IMR-90 (cell line): ENCODE data around the gene CMIP. TPM values are rescaled to one million over a fixed set of nuclear protein-coding genes. Genes with fewer than 3 reads are reported as not detected.
A peak's percentile ranks its signal among the peaks of the same experiment; 100 is the strongest.

ENCODE experiments used
- ATAC-seq: fragments of 200-7000 bp; cut with Tn5 transposase; 2 replicates; pipeline ENCODE4 v1.9.1; 2020; ENCODE audit warnings: low read depth, mild to moderate bottlenecking, moderate library complexity
- BruUV-seq: library from RNA; stranded (reverse); fragments of 400-500 nt; replicated peaks from 2 replicates; lab custom pipeline; 2021; lab: Mats Ljungman, UMichigan
- CTCF ChIA-PET: fragments of 300-600 bp; formaldehyde crosslinking; extraction: SDS; loops from one replicate; lab custom pipeline; 2021; ENCODE audit warnings: antibody characterized with exemption; lab: Yijun Ruan, JAX
- POLR2A ChIA-PET: fragments of 300-600 bp; sonication (Branson Sonifier 250); formaldehyde crosslinking; loops from one replicate; lab custom pipeline; 2022; ENCODE audit warnings: antibody characterized with exemption; ENCODE audit not compliant: unreplicated experiment; lab: Charles Lee
- DNase-seq: peaks from one replicate; pipeline ENCODE4 v3.0.0; 2013
- H2AFZ ChIP-seq: replicated peaks from 2 replicates; pipeline ENCODE3; 2013; ENCODE audit warnings: low read length, mild to moderate bottlenecking; ENCODE audit not compliant: poor library complexity
- H2AK5ac ChIP-seq: 2 replicates; pipeline ENCODE4 v1.6.1; 2013; ENCODE audit warnings: low read depth, low read length, inconsistent platforms
- H2AK9ac ChIP-seq: replicated peaks from 2 replicates; pipeline ENCODE3; 2013; ENCODE audit warnings: mild to moderate bottlenecking, low read depth, low read length, moderate library complexity; ENCODE audit not compliant: poor library complexity
- H2BK120ac ChIP-seq: 2 replicates; pipeline ENCODE4 v1.6.1; 2013; ENCODE audit warnings: low read depth, low read length, inconsistent platforms
- H2BK15ac ChIP-seq: 3 replicates; pipeline ENCODE4 v1.6.1; 2013; ENCODE audit warnings: low read depth, low read length, inconsistent platforms
- H2BK20ac ChIP-seq: 2 replicates; pipeline ENCODE4 v1.6.1; 2013; ENCODE audit warnings: low read depth, mild to moderate bottlenecking, inconsistent platforms, low read length, moderate library complexity
- H2BK5ac ChIP-seq: 2 replicates; pipeline ENCODE4 v1.6.1; 2013; ENCODE audit warnings: mild to moderate bottlenecking, low read depth, low read length, inconsistent platforms; ENCODE audit not compliant: poor library complexity, severe bottlenecking
- H3K14ac ChIP-seq: replicated peaks from 2 replicates; pipeline ENCODE4 v1.6.1; 2013; ENCODE audit warnings: low read depth, low read length, inconsistent platforms
- H3K18ac ChIP-seq: 2 replicates; pipeline ENCODE4 v1.6.1; 2013; ENCODE audit warnings: low read depth, low read length, control low read depth
- H3K23ac ChIP-seq: 2 replicates; pipeline ENCODE4 v1.6.1; 2013; ENCODE audit warnings: low read depth, low read length, inconsistent platforms
- H3K27ac ChIP-seq: 2 replicates; pipeline ENCODE4 v1.5.1; 2013; ENCODE audit warnings: mild to moderate bottlenecking, control low read depth, low read length; ENCODE audit not compliant: insufficient read depth
- H3K27me3 ChIP-seq: 2 replicates; pipeline ENCODE4 v1.6.1; 2013; ENCODE audit warnings: low read length; ENCODE audit not compliant: control insufficient read depth, insufficient read depth
- H3K36me3 ChIP-seq: 2 replicates; pipeline ENCODE4 v1.6.1; 2013; ENCODE audit warnings: low read length, mixed read lengths; ENCODE audit not compliant: control insufficient read depth, insufficient read depth
- H3K4ac ChIP-seq: 2 replicates; pipeline ENCODE4 v1.6.1; 2013; ENCODE audit warnings: low read depth, low read length, inconsistent platforms
- H3K4me1 ChIP-seq: 2 replicates; pipeline ENCODE4 v1.6.1; 2013; ENCODE audit warnings: low read length, mixed read lengths; ENCODE audit not compliant: control insufficient read depth, insufficient read depth
- H3K4me2 ChIP-seq: 2 replicates; pipeline ENCODE4 v1.6.1; 2013; ENCODE audit warnings: low read depth, mild to moderate bottlenecking, control low read depth, low read length, moderate library complexity
- H3K4me3 ChIP-seq: 2 replicates; pipeline ENCODE4 v1.5.1; 2013; ENCODE audit warnings: low read depth, mild to moderate bottlenecking, control low read depth, low read length, moderate library complexity; ENCODE audit not compliant: insufficient read depth
- H3K56ac ChIP-seq: 2 replicates; pipeline ENCODE4 v1.6.1; 2013; ENCODE audit warnings: low read length, inconsistent platforms; ENCODE audit not compliant: insufficient read depth; ENCODE audit errors: extremely low read depth
- H3K79me1 ChIP-seq, 2 experiments: 2 replicates each; pipeline ENCODE4 v1.6.1; 2013; ENCODE audit warnings: low read length in 2 of 2, inconsistent platforms in 1 of 2, low read depth in 1 of 2
- H3K9ac ChIP-seq: 2 replicates; pipeline ENCODE4 v1.6.1; 2013; ENCODE audit warnings: low read depth, low read length, control low read depth
- H3K9me1 ChIP-seq: 2 replicates; pipeline ENCODE4 v1.6.1; 2013; ENCODE audit warnings: low read length, inconsistent platforms; ENCODE audit not compliant: insufficient read depth
- H3K9me3 ChIP-seq: 2 replicates; pipeline ENCODE4 v1.6.1; 2013; ENCODE audit warnings: low read length; ENCODE audit not compliant: control insufficient read depth, insufficient read depth
- H4K20me1 ChIP-seq: 2 replicates; pipeline ENCODE4 v1.6.1; 2013; ENCODE audit warnings: low read length, inconsistent platforms; ENCODE audit not compliant: insufficient read depth
- H4K5ac ChIP-seq: 2 replicates; pipeline ENCODE4 v1.6.1; 2013; ENCODE audit warnings: mild to moderate bottlenecking, low read depth, low read length, control low read depth
- H4K8ac ChIP-seq, 2 experiments: 2 replicates each; pipeline ENCODE4 v1.6.1; 2013; ENCODE audit warnings: low read depth in 2 of 2, low read length in 2 of 2, control low read depth in 1 of 2, inconsistent platforms in 1 of 2
- H4K91ac ChIP-seq: 2 replicates; pipeline ENCODE4 v1.6.1; 2013; ENCODE audit warnings: low read depth, low read length, inconsistent platforms; ENCODE audit not compliant: insufficient read depth
- BHLHE40 ChIP-seq: fragments of 150-350 bp; IDR thresholded peaks from 2 replicates; pipeline ENCODE4 v1.6.1; 2016; ENCODE audit warnings: mild to moderate bottlenecking, low read depth, low read length
- CEBPB ChIP-seq: IDR thresholded peaks from 2 replicates; pipeline ENCODE4 v1.6.1; 2012; ENCODE audit warnings: low read depth, low read length, improper control_type of control experiment
- CHD1 ChIP-seq: IDR thresholded peaks from 2 replicates; pipeline ENCODE4 v1.6.1; 2012; ENCODE audit warnings: low read depth, low read length, improper control_type of control experiment
- FOS ChIP-seq: fragments of 150-350 bp; IDR thresholded peaks from 2 replicates; pipeline ENCODE4 v1.6.1; 2016; ENCODE audit warnings: low read depth, low read length
- MAFK ChIP-seq: IDR thresholded peaks from 2 replicates; pipeline ENCODE4 v1.6.1; 2012; ENCODE audit warnings: low read depth, low read length, improper control_type of control experiment
- MAZ ChIP-seq: IDR thresholded peaks from 2 replicates; pipeline ENCODE4 v1.6.1; 2012; ENCODE audit warnings: low read depth, mild to moderate bottlenecking, low read length, improper control_type of control experiment, moderate library complexity, borderline replicate concordance
- MXI1 ChIP-seq: IDR thresholded peaks from 2 replicates; pipeline ENCODE4 v1.6.1; 2012; ENCODE audit warnings: low read depth, mild to moderate bottlenecking, low read length, moderate library complexity, borderline replicate concordance
- NFE2L2 ChIP-seq: fragments of 150-350 bp; IDR thresholded peaks from 2 replicates; pipeline ENCODE4 v1.6.1; 2016; ENCODE audit warnings: low read depth, mild to moderate bottlenecking, low read length
- POLR2A ChIP-seq: IDR thresholded peaks from 2 replicates; pipeline ENCODE4 v1.6.1; 2012; ENCODE audit warnings: mild to moderate bottlenecking, low read depth, low read length
- RAD21 ChIP-seq: IDR thresholded peaks from 2 replicates; pipeline ENCODE4 v1.6.1; 2012; ENCODE audit warnings: low read length, improper control_type of control experiment
- RCOR1 ChIP-seq: IDR thresholded peaks from 2 replicates; pipeline ENCODE4 v1.6.1; 2012; ENCODE audit warnings: mild to moderate bottlenecking, low read length, improper control_type of control experiment; ENCODE audit not compliant: insufficient replicate concordance
- RFX5 ChIP-seq: IDR thresholded peaks from 2 replicates; pipeline ENCODE4 v1.8.0; 2012; ENCODE audit warnings: low read depth, mild to moderate bottlenecking, low read length, moderate library complexity
- SMC3 ChIP-seq: fragments of 150-350 bp; IDR thresholded peaks from 2 replicates; pipeline ENCODE4 v1.6.1; 2016; ENCODE audit warnings: low read depth, mild to moderate bottlenecking, antibody characterized with exemption, low read length, moderate library complexity
- USF2 ChIP-seq: fragments of 150-350 bp; IDR thresholded peaks from 2 replicates; pipeline ENCODE4 v1.6.1; 2017; ENCODE audit warnings: mild to moderate bottlenecking, antibody characterized with exemption, low read length, low read depth
- WGBS, 2 experiments: methylation state at CpG; one replicate each; pipeline versions ENCODE4 v1.1.5 to v1.1.7; 2013; ENCODE audit warnings: missing lambda C conversion rate in 2 of 2; ENCODE audit not compliant: insufficient read length in 1 of 2; ENCODE audit errors: extremely low coverage in 2 of 2; 5-methylcytosine and 5-hydroxymethylcytosine counted together
- dilution Hi-C: fragments of 300-500 bp; cut with HindIII; formaldehyde crosslinking; loops from one replicate; pipeline ENCODE4 v1.14.3; 2018; ENCODE audit warnings: low sequenced_read_pairs; ENCODE audit not compliant: unreplicated experiment
- in situ Hi-C: fragments of 300-500 bp; cut with MboI; formaldehyde crosslinking; loops from 3 replicates; pipeline ENCODE4 v1.14.3; 2019; ENCODE audit warnings: low sequenced_read_pairs, inconsistent platforms, mixed read lengths
- intact Hi-C: fragments of 100-400 bp; cut with micrococcal nuclease; formaldehyde crosslinking; loops from 2 replicates; pipeline ENCODE4 v1.10.0; 2022
- polyA plus RNA-seq, 3 experiments: library from polyadenylated mRNA; depleted of rRNA; stranded (reverse); fragments of >200 nt; gene quantifications; 2 replicates each; pipeline ENCODE4 v1.2.3, GENCODE V29; 2012; ENCODE audit warnings: low replicate concordance in 1 of 3
- total RNA-seq: library from RNA; depleted of rRNA; stranded (reverse); fragments of >200 nt; gene quantifications from 2 replicates; pipeline ENCODE4 v1.2.3, GENCODE V29; 2012
- TF ChIP-seq, protein P1 (sequence below): conservative IDR thresholded peaks from 2 replicates; pipeline ENCODE4 v1.5.1; 2012; ENCODE audit warnings: mild to moderate bottlenecking, low read depth, low read length, improper control_type of control experiment
- TF ChIP-seq, protein P2 (sequence below): fragments of 150-350 bp; IDR thresholded peaks from 2 replicates; pipeline ENCODE4 v1.6.1; 2016; ENCODE audit warnings: low read depth, mild to moderate bottlenecking, low read length, moderate library complexity, borderline replicate concordance

CMIP gene
- total and polyA plus RNA-seq, 2 of the 4 experiments (the other 2 are of a cell fraction): 3.2 to 11.6 TPM

DNA sequence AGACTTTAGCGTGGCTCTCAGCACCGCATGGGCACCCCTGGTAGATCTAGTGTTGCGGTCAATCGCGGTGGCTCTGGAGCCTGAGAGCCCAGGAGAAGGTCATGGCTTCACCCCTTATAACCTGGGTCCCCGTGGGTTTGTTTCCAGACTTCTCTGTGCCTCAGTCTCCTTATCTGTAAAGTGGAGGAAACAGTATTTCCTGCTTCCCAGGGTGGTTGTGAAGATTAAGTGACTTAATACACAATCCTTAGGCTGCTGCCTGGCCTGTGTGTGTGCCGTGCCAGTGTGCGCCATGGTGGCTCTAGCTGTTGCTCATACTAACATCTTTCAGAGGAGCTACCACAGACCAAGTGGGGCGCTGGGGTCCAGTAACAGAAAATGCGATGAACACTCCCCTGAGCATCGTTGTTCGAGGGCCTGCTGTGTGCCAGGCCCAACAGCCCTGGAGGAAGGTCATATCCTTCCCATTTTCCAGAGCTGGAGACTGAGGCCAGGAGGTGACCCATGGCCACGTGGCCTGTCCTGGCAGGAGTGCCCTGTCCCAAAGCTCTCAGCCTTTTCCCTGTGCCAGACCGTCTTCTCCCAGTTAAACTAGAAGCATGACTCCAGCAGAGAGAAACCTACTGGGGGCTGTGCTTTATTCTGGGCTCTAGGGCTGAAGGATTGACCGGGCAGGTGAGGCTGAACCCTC lies 70.1 kb downstream of the CMIP start:
- CTCF ChIA-PET: no interaction called here
- intact Hi-C loops (no loop called here), dilution Hi-C loops (no loop called here), in situ Hi-C loops (no loop called here)
- H3K4ac ChIP-seq: peak overlapping the region; percentile 52; the same call in 1 of the 2 replicates
- peaks cover 21% of the 10 kb centered on the region for H3K9me1 ChIP-seq
- H2AK9ac ChIP-seq: no peak overlapping the region
- no peak overlapping the region for H3K18ac ChIP-seq
- no peak overlapping the region for H3K23ac ChIP-seq
- H2AFZ ChIP-seq: no peak overlapping the region
- no peak overlapping the region; the same call in 2 of the 3 replicates for H2BK15ac ChIP-seq
- H2AK5ac ChIP-seq: peak overlapping the region; percentile 70
- POLR2A ChIA-PET: no interaction called here
- H4K20me1 ChIP-seq: peaks cover 17% of the 10 kb centered on the region
- no peak for DNase-seq
- H3K4me2 ChIP-seq: no peak overlapping the region
- no peak overlapping the region for H3K14ac ChIP-seq
- H3K4me1 ChIP-seq: peaks cover 13% of the 10 kb centered on the region
- H3K4me3 ChIP-seq: no peak overlapping the region
- 100% methylated on average over 4 of the region's 15 CpGs; no CpG with 5 or more reads in 1 of the 2 experiments for whole genome bisulfite sequencing, 2 experiments
- H3K79me1 ChIP-seq: peaks cover 53 to 78% of the 10 kb centered on the region in 2 experiments
- no peak overlapping the region for H3K27ac ChIP-seq
- peaks cover 3% of the 10 kb centered on the region; the same call in 1 of the 2 replicates for H3K36me3 ChIP-seq
- no peaks in the 10 kb centered on the region for H3K27me3 ChIP-seq
- BruUV-seq: no TSS peak
- peaks cover 3% of the 10 kb centered on the region for H3K9me3 ChIP-seq
- no peak overlapping the region for H3K9ac ChIP-seq
- ATAC-seq: no peak
- H3K56ac ChIP-seq: no peak overlapping the region
- no peak overlapping the region for H2BK5ac ChIP-seq
- no peak overlapping the region for H4K8ac ChIP-seq
- TF ChIP-seq, protein P1, sequence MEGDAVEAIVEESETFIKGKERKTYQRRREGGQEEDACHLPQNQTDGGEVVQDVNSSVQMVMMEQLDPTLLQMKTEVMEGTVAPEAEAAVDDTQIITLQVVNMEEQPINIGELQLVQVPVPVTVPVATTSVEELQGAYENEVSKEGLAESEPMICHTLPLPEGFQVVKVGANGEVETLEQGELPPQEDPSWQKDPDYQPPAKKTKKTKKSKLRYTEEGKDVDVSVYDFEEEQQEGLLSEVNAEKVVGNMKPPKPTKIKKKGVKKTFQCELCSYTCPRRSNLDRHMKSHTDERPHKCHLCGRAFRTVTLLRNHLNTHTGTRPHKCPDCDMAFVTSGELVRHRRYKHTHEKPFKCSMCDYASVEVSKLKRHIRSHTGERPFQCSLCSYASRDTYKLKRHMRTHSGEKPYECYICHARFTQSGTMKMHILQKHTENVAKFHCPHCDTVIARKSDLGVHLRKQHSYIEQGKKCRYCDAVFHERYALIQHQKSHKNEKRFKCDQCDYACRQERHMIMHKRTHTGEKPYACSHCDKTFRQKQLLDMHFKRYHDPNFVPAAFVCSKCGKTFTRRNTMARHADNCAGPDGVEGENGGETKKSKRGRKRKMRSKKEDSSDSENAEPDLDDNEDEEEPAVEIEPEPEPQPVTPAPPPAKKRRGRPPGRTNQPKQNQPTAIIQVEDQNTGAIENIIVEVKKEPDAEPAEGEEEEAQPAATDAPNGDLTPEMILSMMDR: no peak
- TF ChIP-seq CEBPB (no peak), RFX5 (no peak), USF2 (no peak), SMC3 (no peak), BHLHE40 (no peak), MAZ (no peak), FOS (no peak), MAFK (no peak), POLR2A (no peak), RAD21 (no peak), RCOR1 (no peak), NFE2L2 (no peak), MXI1 (no peak), CHD1 (no peak)
- TF ChIP-seq, protein P2, sequence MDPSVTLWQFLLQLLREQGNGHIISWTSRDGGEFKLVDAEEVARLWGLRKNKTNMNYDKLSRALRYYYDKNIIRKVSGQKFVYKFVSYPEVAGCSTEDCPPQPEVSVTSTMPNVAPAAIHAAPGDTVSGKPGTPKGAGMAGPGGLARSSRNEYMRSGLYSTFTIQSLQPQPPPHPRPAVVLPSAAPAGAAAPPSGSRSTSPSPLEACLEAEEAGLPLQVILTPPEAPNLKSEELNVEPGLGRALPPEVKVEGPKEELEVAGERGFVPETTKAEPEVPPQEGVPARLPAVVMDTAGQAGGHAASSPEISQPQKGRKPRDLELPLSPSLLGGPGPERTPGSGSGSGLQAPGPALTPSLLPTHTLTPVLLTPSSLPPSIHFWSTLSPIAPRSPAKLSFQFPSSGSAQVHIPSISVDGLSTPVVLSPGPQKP: no peak
- H2BK20ac ChIP-seq: no peak overlapping the region
- no peak overlapping the region for H4K5ac ChIP-seq
- H4K91ac ChIP-seq: no peak overlapping the region
- no peak overlapping the region for H2BK120ac ChIP-seq
